ENCODE results near the gene AHDC1.

The AHDC1 gene

GRCh38 chr1:27527223-27527889, 76.6 kb downstream of the AHDC1 start:
- DNase-seq (ENCODE audit: low spot score), result no peak

GRCh38 chr1:27526569-27527222, 77.2 kb downstream of the AHDC1 start:
- no peak for DNase-seq (ENCODE audit: low spot score)

GRCh38 chr1:27525296-27526272, 78.4 kb downstream of the AHDC1 start:
- no peak for DNase-seq (ENCODE audit: low spot score)

- no peak for DNase-seq (ENCODE audit: low spot score)
Measured at GRCh38 chr1:27523337-27524020, 80.5 kb downstream of the AHDC1 start.

GRCh38 chr1:27522432-27523336, 81.3 kb downstream of the AHDC1 start:
- no peak for DNase-seq (ENCODE audit: low spot score)

GRCh38 chr1:27521861-27522431, 82.0 kb downstream of the AHDC1 start:
- DNase-seq (ENCODE audit: low spot score), result no peak

GRCh38 chr1:27521336-27521831, 82.6 kb downstream of the AHDC1 start:
- no peak for DNase-seq (ENCODE audit: low spot score)

GRCh38 chr1:27520651-27521050, 83.3 kb downstream of the AHDC1 start:
- DNase-seq (ENCODE audit: low spot score), result no peak

GRCh38 chr1:27519331-27520258, 84.3 kb downstream of the AHDC1 start:
- DNase-seq (ENCODE audit: low spot score), result no peak

GRCh38 chr1:27518808-27519207, 85.1 kb downstream of the AHDC1 start:
- DNase-seq (ENCODE audit: low spot score), result no peak

GRCh38 chr1:27517907-27518718, 85.8 kb downstream of the AHDC1 start:
- DNase-seq (ENCODE audit: low spot score), result no peak

GRCh38 chr1:27517301-27517700, 86.6 kb downstream of the AHDC1 start:
- DNase-seq (ENCODE audit: low spot score), result no peak

GRCh38 chr1:27515626-27516025, 88.3 kb downstream of the AHDC1 start:
- peak; percentile 46 for DNase-seq (ENCODE audit: low spot score)

GRCh38 chr1:27513958-27514357, 90.0 kb downstream of the AHDC1 start:
- DNase-seq (ENCODE audit: low spot score), result peak; percentile 41

- no peak for DNase-seq (ENCODE audit: low spot score)
Measured at GRCh38 chr1:27513528-27513927, 90.4 kb downstream of the AHDC1 start.

GRCh38 chr1:27509127-27510080, 94.5 kb downstream of the AHDC1 start:
- DNase-seq (ENCODE audit: low spot score), result peak; percentile 3

GRCh38 chr1:27507960-27508665, 95.8 kb downstream of the AHDC1 start:
- no peak for DNase-seq (ENCODE audit: low spot score)
